ENCODE data around the gene GPC6. TPM values are rescaled to one million over a fixed set of nuclear protein-coding genes. Genes with fewer than 3 reads are reported as not detected.

Gene GPC6
- polyA plus RNA-seq, 1 donor from 2014 or later, result 9.0 TPM

DNA sequence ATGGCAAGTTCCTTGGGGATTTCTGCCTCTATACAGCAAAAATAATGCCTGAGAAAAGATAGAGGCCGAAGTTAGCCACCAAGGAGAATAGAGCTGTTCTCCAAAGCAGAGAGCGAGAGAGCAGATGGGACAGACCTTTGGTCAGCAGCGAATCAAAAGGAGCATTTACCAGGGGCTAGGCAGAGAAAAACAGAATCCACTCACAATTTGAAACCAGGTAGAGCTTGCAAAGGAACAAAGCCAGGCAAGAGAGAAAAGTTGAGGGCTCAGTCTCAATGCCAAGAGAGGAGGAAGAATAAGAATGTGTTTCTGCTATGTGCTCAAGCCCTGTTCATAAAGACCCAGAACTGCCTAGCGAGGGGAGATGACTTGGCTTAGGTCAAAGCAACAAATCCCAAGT, 1140.1 kb downstream of the GPC6 start:
- H3K27ac ChIP-seq (ENCODE audit: low read length), result no peak overlapping the region
- H3K27me3 ChIP-seq (ENCODE audit: insufficient read depth, low read depth, low read length), result no peaks in the 10 kb centered on the region
- H3F3A ChIP-seq (ENCODE audit: insufficient read depth, low read length, poor library complexity, severe bottlenecking), result no peaks in the 10 kb centered on the region
- H3K9me2 ChIP-seq (ENCODE audit: insufficient read depth, low read length), result no peaks in the 10 kb centered on the region
- H3K4me2 ChIP-seq (ENCODE audit: low read length), result no peak overlapping the region
- no peak for TF ChIP-seq SMC3 (conservative IDR thresholded peaks at IDR 0.05; ENCODE audit: poor library complexity)
- no peak for TF ChIP-seq EP300 (conservative IDR thresholded peaks at IDR 0.05; ENCODE audit: poor library complexity, severe bottlenecking)
- TF ChIP-seq POLR2AphosphoS5 (IDR thresholded peaks at IDR 0.05), result no peak
- TF ChIP-seq MXI1 (conservative IDR thresholded peaks at IDR 0.05; ENCODE audit: poor library complexity, severe bottlenecking), result no peak
- TF ChIP-seq, protein P1, sequence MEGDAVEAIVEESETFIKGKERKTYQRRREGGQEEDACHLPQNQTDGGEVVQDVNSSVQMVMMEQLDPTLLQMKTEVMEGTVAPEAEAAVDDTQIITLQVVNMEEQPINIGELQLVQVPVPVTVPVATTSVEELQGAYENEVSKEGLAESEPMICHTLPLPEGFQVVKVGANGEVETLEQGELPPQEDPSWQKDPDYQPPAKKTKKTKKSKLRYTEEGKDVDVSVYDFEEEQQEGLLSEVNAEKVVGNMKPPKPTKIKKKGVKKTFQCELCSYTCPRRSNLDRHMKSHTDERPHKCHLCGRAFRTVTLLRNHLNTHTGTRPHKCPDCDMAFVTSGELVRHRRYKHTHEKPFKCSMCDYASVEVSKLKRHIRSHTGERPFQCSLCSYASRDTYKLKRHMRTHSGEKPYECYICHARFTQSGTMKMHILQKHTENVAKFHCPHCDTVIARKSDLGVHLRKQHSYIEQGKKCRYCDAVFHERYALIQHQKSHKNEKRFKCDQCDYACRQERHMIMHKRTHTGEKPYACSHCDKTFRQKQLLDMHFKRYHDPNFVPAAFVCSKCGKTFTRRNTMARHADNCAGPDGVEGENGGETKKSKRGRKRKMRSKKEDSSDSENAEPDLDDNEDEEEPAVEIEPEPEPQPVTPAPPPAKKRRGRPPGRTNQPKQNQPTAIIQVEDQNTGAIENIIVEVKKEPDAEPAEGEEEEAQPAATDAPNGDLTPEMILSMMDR (IDR thresholded peaks at IDR 0.05; ENCODE audit: poor library complexity, severe bottlenecking), result no peak
- TF ChIP-seq, protein P2, sequence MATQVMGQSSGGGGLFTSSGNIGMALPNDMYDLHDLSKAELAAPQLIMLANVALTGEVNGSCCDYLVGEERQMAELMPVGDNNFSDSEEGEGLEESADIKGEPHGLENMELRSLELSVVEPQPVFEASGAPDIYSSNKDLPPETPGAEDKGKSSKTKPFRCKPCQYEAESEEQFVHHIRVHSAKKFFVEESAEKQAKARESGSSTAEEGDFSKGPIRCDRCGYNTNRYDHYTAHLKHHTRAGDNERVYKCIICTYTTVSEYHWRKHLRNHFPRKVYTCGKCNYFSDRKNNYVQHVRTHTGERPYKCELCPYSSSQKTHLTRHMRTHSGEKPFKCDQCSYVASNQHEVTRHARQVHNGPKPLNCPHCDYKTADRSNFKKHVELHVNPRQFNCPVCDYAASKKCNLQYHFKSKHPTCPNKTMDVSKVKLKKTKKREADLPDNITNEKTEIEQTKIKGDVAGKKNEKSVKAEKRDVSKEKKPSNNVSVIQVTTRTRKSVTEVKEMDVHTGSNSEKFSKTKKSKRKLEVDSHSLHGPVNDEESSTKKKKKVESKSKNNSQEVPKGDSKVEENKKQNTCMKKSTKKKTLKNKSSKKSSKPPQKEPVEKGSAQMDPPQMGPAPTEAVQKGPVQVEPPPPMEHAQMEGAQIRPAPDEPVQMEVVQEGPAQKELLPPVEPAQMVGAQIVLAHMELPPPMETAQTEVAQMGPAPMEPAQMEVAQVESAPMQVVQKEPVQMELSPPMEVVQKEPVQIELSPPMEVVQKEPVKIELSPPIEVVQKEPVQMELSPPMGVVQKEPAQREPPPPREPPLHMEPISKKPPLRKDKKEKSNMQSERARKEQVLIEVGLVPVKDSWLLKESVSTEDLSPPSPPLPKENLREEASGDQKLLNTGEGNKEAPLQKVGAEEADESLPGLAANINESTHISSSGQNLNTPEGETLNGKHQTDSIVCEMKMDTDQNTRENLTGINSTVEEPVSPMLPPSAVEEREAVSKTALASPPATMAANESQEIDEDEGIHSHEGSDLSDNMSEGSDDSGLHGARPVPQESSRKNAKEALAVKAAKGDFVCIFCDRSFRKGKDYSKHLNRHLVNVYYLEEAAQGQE (IDR thresholded peaks at IDR 0.05; ENCODE audit: borderline replicate concordance), result no peak
- no peak for TF ChIP-seq TAF1 (IDR thresholded peaks at IDR 0.05; ENCODE audit: low read depth)
- no peak for TF ChIP-seq EZH2 (IDR thresholded peaks at IDR 0.05; ENCODE audit: borderline replicate concordance, insufficient read depth, low read length, poor library complexity, severe bottlenecking)
- TF ChIP-seq RAD21 (conservative IDR thresholded peaks at IDR 0.05), result no peak
- no peak overlapping the region for H2AFZ ChIP-seq (ENCODE audit: low read depth, low read length)
- H3K9ac ChIP-seq (ENCODE audit: low read length), result no peak overlapping the region
- no peak overlapping the region for H3K4me3 ChIP-seq (ENCODE audit: low read length)
- no peaks in the 10 kb centered on the region for H3K79me2 ChIP-seq (replicated peaks; ENCODE audit: insufficient read depth, low read length)
- no peaks in the 10 kb centered on the region for H4K20me1 ChIP-seq (ENCODE audit: insufficient read depth)
- H3K9me3 ChIP-seq (ENCODE audit: low read length), result no peaks in the 10 kb centered on the region
- H3K36me3 ChIP-seq (ENCODE audit: insufficient read depth, low read length), result no peaks in the 10 kb centered on the region

DNA sequence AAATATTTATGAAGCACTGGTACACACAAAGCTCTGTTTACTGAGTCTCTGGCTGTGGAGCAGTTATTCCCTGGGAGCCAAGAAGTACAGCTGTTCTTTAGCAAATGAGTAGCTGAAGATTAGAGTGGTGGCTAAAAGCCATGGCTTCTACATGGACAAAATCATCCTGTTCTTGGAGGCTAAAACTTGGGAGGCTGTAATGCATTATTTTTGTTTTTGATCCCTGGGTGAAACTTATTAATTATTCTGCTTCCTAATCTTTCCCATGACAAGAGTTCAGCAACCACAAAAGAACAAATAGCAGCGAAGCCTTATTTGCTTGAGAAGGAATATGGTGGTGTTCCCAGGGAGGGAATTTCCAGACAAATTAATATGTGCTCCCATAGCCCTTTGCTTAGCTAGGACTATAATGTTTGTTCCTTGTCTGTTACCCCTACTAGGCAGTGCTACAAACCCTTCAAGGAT, 1143.4 kb downstream of the GPC6 start:
- no peaks in the 10 kb centered on the region for H3K9me3 ChIP-seq (ENCODE audit: low read length)
- H3K9ac ChIP-seq (ENCODE audit: low read length), result no peak overlapping the region
- H3F3A ChIP-seq (ENCODE audit: insufficient read depth, low read length, poor library complexity, severe bottlenecking), result no peaks in the 10 kb centered on the region
- no peaks in the 10 kb centered on the region for H3K9me2 ChIP-seq (ENCODE audit: insufficient read depth, low read length)
- no peak overlapping the region for H3K27ac ChIP-seq (ENCODE audit: low read length)
- H3K36me3 ChIP-seq (ENCODE audit: insufficient read depth, low read length), result no peaks in the 10 kb centered on the region
- no peaks in the 10 kb centered on the region for H4K20me1 ChIP-seq (ENCODE audit: insufficient read depth)
- H3K27me3 ChIP-seq (ENCODE audit: insufficient read depth, low read depth, low read length), result no peaks in the 10 kb centered on the region
- no peak overlapping the region for H2AFZ ChIP-seq (ENCODE audit: low read depth, low read length)
- H3K4me2 ChIP-seq (ENCODE audit: low read length), result no peak overlapping the region
- H3K79me2 ChIP-seq (replicated peaks; ENCODE audit: insufficient read depth, low read length), result no peaks in the 10 kb centered on the region
- TF ChIP-seq RAD21 (conservative IDR thresholded peaks at IDR 0.05), result no peak
- no peak overlapping the region for H3K4me3 ChIP-seq (ENCODE audit: low read length)

DNA sequence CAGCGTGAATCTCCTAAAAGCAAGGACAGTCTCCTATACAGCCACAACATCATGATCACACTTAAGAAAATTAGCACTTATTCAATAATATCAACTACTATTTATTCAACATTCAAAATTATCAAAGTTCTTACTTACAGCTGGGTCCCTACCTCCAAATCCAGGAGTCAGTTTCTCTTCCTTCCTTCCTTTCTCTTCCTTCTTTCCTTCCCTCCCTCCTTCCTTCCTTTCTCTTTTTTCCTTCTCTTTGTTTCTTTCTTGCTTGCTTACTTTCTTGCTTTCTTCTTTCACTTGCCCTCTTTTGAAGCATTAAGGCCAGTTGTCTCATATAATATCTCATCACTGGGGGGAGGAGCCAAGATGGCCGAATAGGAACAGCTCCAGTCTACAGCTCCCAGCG, 1145.2 kb downstream of the GPC6 start:
- H3K4me3 ChIP-seq (ENCODE audit: low read length), result no peak overlapping the region
- no peaks in the 10 kb centered on the region for H3K79me2 ChIP-seq (replicated peaks; ENCODE audit: insufficient read depth, low read length)
- no peak overlapping the region for H3K9ac ChIP-seq (ENCODE audit: low read length)
- H3K9me2 ChIP-seq (ENCODE audit: insufficient read depth, low read length), result no peaks in the 10 kb centered on the region
- no peaks in the 10 kb centered on the region for H3F3A ChIP-seq (ENCODE audit: insufficient read depth, low read length, poor library complexity, severe bottlenecking)
- no peak overlapping the region for H3K27ac ChIP-seq (ENCODE audit: low read length)
- no peaks in the 10 kb centered on the region for H3K27me3 ChIP-seq (ENCODE audit: insufficient read depth, low read depth, low read length)
- no peak overlapping the region for H2AFZ ChIP-seq (ENCODE audit: low read depth, low read length)
- TF ChIP-seq EZH2 (IDR thresholded peaks at IDR 0.05; ENCODE audit: borderline replicate concordance, insufficient read depth, low read length, poor library complexity, severe bottlenecking), result no peak
- no peak for TF ChIP-seq MXI1 (conservative IDR thresholded peaks at IDR 0.05; ENCODE audit: poor library complexity, severe bottlenecking)
- TF ChIP-seq, protein P1 (IDR thresholded peaks at IDR 0.05; ENCODE audit: poor library complexity, severe bottlenecking), result no peak
- no peaks in the 10 kb centered on the region for H4K20me1 ChIP-seq (ENCODE audit: insufficient read depth)
- H3K9me3 ChIP-seq (ENCODE audit: low read length), result no peaks in the 10 kb centered on the region
- no peak overlapping the region for H3K4me2 ChIP-seq (ENCODE audit: low read length)
- no peaks in the 10 kb centered on the region for H3K36me3 ChIP-seq (ENCODE audit: insufficient read depth, low read length)

Data from neural cell (in vitro differentiated cells).